PC-9 (cell line): ENCODE data around the gene SMOC2. TPM values are rescaled to one million over a fixed set of nuclear protein-coding genes. Genes with fewer than 3 reads are reported as not detected.
"Not testable (repeated sequence)": the region's sequence is repeated elsewhere in the genome, so short reads cannot be mapped to it uniquely, and the experiment has no call there.

Source experiments
- BruUV-seq: library from RNA; stranded (reverse); fragments of 400-500 nt; replicated peaks from 2 replicates; lab custom pipeline; 2021; lab: Mats Ljungman, UMichigan
- CTCF ChIA-PET: fragments of 300-600 bp; sonication (Branson Sonifier 250); formaldehyde crosslinking; loops from one replicate; lab custom pipeline; 2022; ENCODE audit warnings: antibody characterized with exemption; lab: Charles Lee
- POLR2A ChIA-PET: fragments of 300-600 bp; sonication (Branson Sonifier 250); formaldehyde crosslinking; loops from one replicate; lab custom pipeline; 2022; ENCODE audit warnings: antibody characterized with exemption; ENCODE audit not compliant: unreplicated experiment; lab: Charles Lee
- DNase-seq, 2 experiments: peaks; one replicate each; pipeline versions ENCODE4 v3.0.0 to v3.0.0-alpha.2; 2015 to 2022; ENCODE audit warnings: mixed read lengths in 1 of 2
- H2AFZ ChIP-seq: fragments of 200-600 bp; sonication (generic); 2 replicates; pipeline ENCODE4 v1.8.1; 2017; ENCODE audit warnings: antibody characterized with exemption
- H3F3A ChIP-seq: fragments of 200-600 bp; sonication (generic); 2 replicates; pipeline ENCODE4 v1.8.1; 2017; ENCODE audit warnings: antibody characterized with exemption, mild to moderate bottlenecking, low read depth; ENCODE audit not compliant: insufficient read depth
- H3K27ac ChIP-seq: fragments of 200-600 bp; sonication (generic); 2 replicates; pipeline ENCODE4 v1.6.1; 2016; ENCODE audit warnings: mixed run types
- H3K27me3 ChIP-seq: fragments of 200-600 bp; sonication (generic); 2 replicates; pipeline ENCODE4 v1.6.1; 2016; ENCODE audit warnings: low read depth, mixed run types; ENCODE audit not compliant: insufficient read depth
- H3K36me3 ChIP-seq: fragments of 200-600 bp; sonication (generic); 2 replicates; pipeline ENCODE4 v1.6.1; 2016; ENCODE audit warnings: low read depth, mixed run types
- H3K4me1 ChIP-seq: fragments of 200-600 bp; sonication (generic); replicated peaks from 2 replicates; pipeline ENCODE4 v1.6.1; 2016; ENCODE audit warnings: mixed run types; ENCODE audit not compliant: insufficient read depth
- H3K4me2 ChIP-seq: fragments of 200-600 bp; sonication (generic); 2 replicates; pipeline ENCODE4 v1.6.1; 2017; ENCODE audit warnings: mixed run types
- H3K4me3 ChIP-seq: fragments of 200-600 bp; sonication (generic); 2 replicates; pipeline ENCODE4 v1.6.1; 2016; ENCODE audit warnings: mixed run types
- H3K79me2 ChIP-seq: fragments of 200-600 bp; sonication (generic); 2 replicates; pipeline ENCODE4 v1.6.1; 2017; ENCODE audit warnings: low read depth, mixed run types
- H3K9me2 ChIP-seq: fragments of 200-600 bp; sonication (generic); 2 replicates; pipeline ENCODE4 v1.8.1; 2017; ENCODE audit warnings: mild to moderate bottlenecking; ENCODE audit not compliant: insufficient read depth
- H3K9me3 ChIP-seq: fragments of 200-600 bp; sonication (generic); 2 replicates; pipeline ENCODE4 v1.8.1; 2016; ENCODE audit warnings: low read depth; ENCODE audit not compliant: insufficient read depth
- H4K20me1 ChIP-seq: fragments of 200-600 bp; sonication (generic); 2 replicates; pipeline ENCODE4 v1.8.1; 2017; ENCODE audit not compliant: insufficient read depth
- CTCF ChIP-seq: fragments of 200-600 bp; sonication (generic); conservative IDR thresholded peaks from 2 replicates; pipeline ENCODE4 v1.6.1; 2017; ENCODE audit warnings: mixed run types, antibody characterized with exemption, mild to moderate bottlenecking, moderate library complexity
- EZH2 ChIP-seq: fragments of 200-600 bp; sonication (generic); IDR thresholded peaks from 2 replicates; pipeline ENCODE4 v1.8.0; 2017; ENCODE audit warnings: antibody characterized with exemption, low read depth
- intact Hi-C: fragments of 100-400 bp; cut with micrococcal nuclease; formaldehyde crosslinking; loops from one replicate; pipeline ENCODE4 v1.10.0; 2022; ENCODE audit not compliant: unreplicated experiment
- total RNA-seq: library from RNA; stranded (reverse); gene quantifications from 2 replicates; pipeline ENCODE4 v1.2.3, GENCODE V29; 2021

The SMOC2 gene
- total RNA-seq, 1 experiment from 2014 or later: not detected

DNA sequence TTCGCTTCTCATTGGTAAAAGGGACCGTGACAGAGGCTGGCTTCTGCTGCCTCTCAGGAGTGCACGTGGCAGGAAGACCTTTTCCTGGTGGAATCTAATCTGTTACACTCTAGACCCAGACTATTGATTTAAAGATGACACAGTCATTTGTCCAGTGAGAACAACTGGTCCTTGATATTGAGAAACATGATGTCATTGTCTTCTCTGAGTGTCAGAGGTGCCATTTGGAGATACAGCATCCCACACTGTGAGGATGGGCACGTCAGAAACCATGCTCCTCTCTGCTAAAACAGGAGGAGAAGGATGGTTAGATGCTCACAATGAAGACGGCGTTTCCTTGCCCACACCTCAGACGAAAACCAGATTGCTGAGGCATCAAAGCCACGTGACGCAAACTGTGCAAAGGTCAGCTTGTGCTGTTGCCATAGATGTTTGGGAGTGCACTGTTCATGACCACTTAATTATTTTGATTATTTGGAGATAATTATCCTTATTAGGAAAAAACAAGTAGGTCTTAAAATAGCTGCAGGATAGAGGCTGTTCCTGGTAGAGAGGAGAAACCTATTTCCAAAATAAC is 169.0 kb downstream of the SMOC2 start:
- peaks cover 3% of the 10 kb centered on the region; the same call in 1 of the 2 replicates for H3K27me3 ChIP-seq
- no peak overlapping the region for H3K4me2 ChIP-seq
- BruUV-seq: no TSS peak
- no peaks in the 10 kb centered on the region; the same call in 1 of the 2 replicates for H3K9me2 ChIP-seq
- no peak for TF ChIP-seq CTCF
- H3K4me3 ChIP-seq: no peak overlapping the region
- DNase-seq: no peak
- no peaks in the 10 kb centered on the region for H3K79me2 ChIP-seq
- H2AFZ ChIP-seq: no peak overlapping the region
- no peaks in the 10 kb centered on the region for H3K4me1 ChIP-seq
- intact Hi-C loops: no loop called here
- H3K27ac ChIP-seq: no peak overlapping the region
- no peaks in the 10 kb centered on the region for H3K9me3 ChIP-seq
- ChIA-PET CTCF (no interaction called here), POLR2A (no interaction called here)
- H3F3A ChIP-seq: no peaks in the 10 kb centered on the region
- H4K20me1 ChIP-seq: no peaks in the 10 kb centered on the region
- H3K36me3 ChIP-seq: no peaks in the 10 kb centered on the region

DNA sequence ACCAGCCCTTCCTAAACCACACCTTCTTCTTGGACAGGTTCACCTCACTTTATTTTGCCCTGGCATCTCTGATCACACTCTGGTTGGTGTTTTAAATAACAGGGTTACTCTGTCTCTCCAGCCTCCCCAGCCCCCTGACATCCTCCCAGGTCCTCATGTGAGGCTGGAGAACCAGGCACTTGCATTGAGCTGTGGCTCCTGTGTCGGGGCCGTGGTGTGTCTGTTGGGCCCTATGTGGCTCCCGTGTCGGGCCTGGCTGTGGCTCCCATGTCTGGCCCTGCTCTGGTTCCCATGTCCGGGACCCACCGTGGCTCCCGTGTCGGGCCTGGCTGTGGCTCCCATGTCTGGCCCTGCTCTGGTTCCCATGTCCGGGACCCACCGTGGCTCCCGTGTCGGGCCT is 170.0 kb downstream of the SMOC2 start:
- CTCF ChIA-PET: not testable (repeated sequence)

DNA sequence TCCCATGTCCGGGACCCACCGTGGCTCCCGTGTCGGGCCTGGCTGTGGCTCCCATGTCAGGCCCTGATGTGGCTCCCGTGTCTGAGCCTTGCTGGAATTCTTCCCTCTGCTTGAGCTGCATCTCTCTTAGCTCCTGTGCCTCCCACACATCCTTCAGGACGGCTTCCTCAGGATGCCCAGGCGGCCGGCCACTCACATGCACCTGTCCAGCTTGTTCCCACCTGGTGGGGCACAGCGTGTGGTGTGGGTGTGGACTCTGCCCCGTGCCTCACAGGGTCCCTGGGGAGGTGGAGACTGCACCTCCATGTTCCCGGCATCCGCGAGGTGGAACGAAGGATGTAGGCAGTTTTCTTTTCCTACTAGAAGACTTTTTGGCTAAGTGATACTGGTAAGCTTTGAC is 170.7 kb downstream of the SMOC2 start:
- Histone ChIP-seq H3K4me1 (no peaks in the 10 kb centered on the region), H2AFZ (no peak overlapping the region), H4K20me1 (no peaks in the 10 kb centered on the region), H3K9me2 (no peaks in the 10 kb centered on the region; the same call in 1 of the 2 replicates), H3K27me3 (no peaks in the 10 kb centered on the region), H3K4me3 (no peak overlapping the region), H3K9me3 (no peaks in the 10 kb centered on the region), H3K27ac (no peak overlapping the region), H3K36me3 (no peaks in the 10 kb centered on the region), H3K4me2 (no peak overlapping the region), H3K79me2 (no peaks in the 10 kb centered on the region), H3F3A (no peaks in the 10 kb centered on the region)
- no peak for TF ChIP-seq EZH2
- DNase-seq: no peak
- ChIA-PET POLR2A (no interaction called here), CTCF (no interaction called here)
- intact Hi-C loops: no loop called here
- BruUV-seq: no TSS peak

More for the DNA sequence above, 170.0 kb downstream of the SMOC2 start:
- H3K4me1 ChIP-seq, BruUV-seq, H3K27me3 ChIP-seq, H2AFZ ChIP-seq, H3F3A ChIP-seq, H3K9me2 ChIP-seq, H3K79me2 ChIP-seq, H3K4me2 ChIP-seq, H3K36me3 ChIP-seq, H3K4me3 ChIP-seq, DNase-seq, H4K20me1 ChIP-seq, intact Hi-C loops, H3K9me3 ChIP-seq, POLR2A ChIA-PET, H3K27ac ChIP-seq: not testable (repeated sequence)

DNA sequence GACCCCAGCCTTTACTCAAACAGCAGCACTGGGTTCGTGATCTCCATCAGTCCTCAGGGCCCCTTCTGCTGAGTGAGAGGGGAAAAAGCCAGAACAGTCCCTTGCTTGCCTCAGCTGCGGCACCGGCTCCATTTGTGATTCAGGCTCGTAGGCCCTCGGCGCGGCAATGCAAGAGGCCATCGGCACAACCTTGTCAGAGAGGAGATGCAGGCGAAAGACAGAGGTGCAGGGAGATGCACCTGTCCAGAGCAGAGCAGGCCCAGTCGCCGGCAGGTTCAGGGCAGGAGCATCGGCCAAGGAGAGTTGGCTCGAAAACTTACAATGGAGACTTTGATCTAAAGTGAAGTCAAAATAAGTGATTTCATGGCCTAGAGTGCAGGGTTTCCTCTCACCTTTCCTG is 171.6 kb downstream of the SMOC2 start:
- POLR2A ChIA-PET: no interaction called here
- DNase-seq: no peak
- Histone ChIP-seq H2AFZ (no peak overlapping the region), H3K4me1 (peaks cover 4% of the 10 kb centered on the region; the same call in 1 of the 2 replicates), H3K27ac (no peak overlapping the region), H3F3A (no peaks in the 10 kb centered on the region), H3K4me3 (no peak overlapping the region), H3K4me2 (no peak overlapping the region), H3K36me3 (no peaks in the 10 kb centered on the region), H3K79me2 (no peaks in the 10 kb centered on the region), H3K27me3 (no peaks in the 10 kb centered on the region), H3K9me3 (no peaks in the 10 kb centered on the region), H3K9me2 (no peaks in the 10 kb centered on the region; the same call in 1 of the 2 replicates), H4K20me1 (no peaks in the 10 kb centered on the region)
- TF ChIP-seq CTCF: no peak
- no peak for TF ChIP-seq EZH2
- intact Hi-C loops: no loop called here
- no TSS peak for BruUV-seq
- CTCF ChIA-PET: no interaction called here
